ENCODE measurements around the gene EHF.

- TF ChIP-seq EZH2 (IDR thresholded peaks at IDR 0.05) (no peak), POLR2AphosphoS5 (IDR thresholded peaks at IDR 0.05; ENCODE audit: borderline replicate concordance, low read depth, low read length) (no peak), FOXP2 (optimal IDR thresholded peaks at IDR 0.05; ENCODE audit: control extremely low read depth, extremely low read length, insufficient read depth) (no peak)
These were observed 23.9 kb downstream of the EHF start for GRCh38 chr11:34644669-34645406.

All from SK-N-MC (cell line).